GM23248 (cell line): Measurements from ENCODE around the gene CDC37. TPM values are rescaled to one million over a fixed set of nuclear protein-coding genes. Genes with fewer than 3 reads are reported as not detected.
A peak's percentile ranks its signal among the peaks of the same experiment; 100 is the strongest.

Experiments used
- DNase-seq: peaks from one replicate; pipeline ENCODE4 v3.0.0-alpha.2; 2015
- H2AFZ ChIP-seq: fragments of 200-600 bp; sonication (generic); 2 replicates; pipeline ENCODE4 v1.6.1; 2016; ENCODE audit warnings: antibody characterized with exemption
- H3F3A ChIP-seq: fragments of 200-600 bp; sonication (generic); 2 replicates; pipeline ENCODE4 v1.6.1; 2016; ENCODE audit warnings: mild to moderate bottlenecking, antibody characterized with exemption, mixed run types; ENCODE audit not compliant: insufficient read depth
- H3K27ac ChIP-seq: fragments of 200-600 bp; sonication (generic); 2 replicates; pipeline ENCODE4 v1.5.1; 2016; ENCODE audit warnings: mild to moderate bottlenecking
- H3K27me3 ChIP-seq: fragments of 200-600 bp; sonication (generic); replicated peaks from 2 replicates; pipeline ENCODE4 v1.6.1; 2016; ENCODE audit warnings: mild to moderate bottlenecking; ENCODE audit not compliant: insufficient read depth
- H3K36me3 ChIP-seq: fragments of 200-600 bp; sonication (generic); 2 replicates; pipeline ENCODE4 v1.6.1; 2016; ENCODE audit warnings: low read depth, mild to moderate bottlenecking
- H3K4me1 ChIP-seq: fragments of 200-600 bp; sonication (generic); 2 replicates; pipeline ENCODE4 v1.6.1; 2016; ENCODE audit warnings: mild to moderate bottlenecking; ENCODE audit not compliant: insufficient read depth
- H3K4me2 ChIP-seq: fragments of 200-600 bp; sonication (generic); one replicate; pipeline ENCODE4 v1.6.1; 2016; ENCODE audit warnings: mild to moderate bottlenecking; ENCODE audit not compliant: unreplicated experiment
- H3K4me3 ChIP-seq: fragments of 200-600 bp; sonication (generic); 2 replicates; pipeline ENCODE4 v1.5.1; 2016; ENCODE audit warnings: mild to moderate bottlenecking
- H3K79me2 ChIP-seq: fragments of 200-600 bp; sonication (generic); 2 replicates; pipeline ENCODE4 v1.6.1; 2016; ENCODE audit warnings: mild to moderate bottlenecking; ENCODE audit not compliant: insufficient read depth
- H3K9ac ChIP-seq: fragments of 200-600 bp; sonication (generic); 2 replicates; pipeline ENCODE4 v1.6.1; 2016; ENCODE audit warnings: mild to moderate bottlenecking
- H3K9me2 ChIP-seq: fragments of 200-600 bp; sonication (generic); 2 replicates; pipeline ENCODE4 v1.6.1; 2016; ENCODE audit warnings: mixed run types, mild to moderate bottlenecking, moderate library complexity; ENCODE audit not compliant: insufficient read depth
- H3K9me3 ChIP-seq: fragments of 200-600 bp; sonication (generic); one replicate; pipeline ENCODE4 v1.6.1; 2017; ENCODE audit warnings: low read depth
- H4K20me1 ChIP-seq: fragments of 200-600 bp; sonication (generic); 2 replicates; pipeline ENCODE4 v1.6.0; 2016; ENCODE audit not compliant: insufficient read depth
- EZH2 ChIP-seq: fragments of 200-600 bp; sonication (generic); IDR thresholded peaks from 2 replicates; pipeline ENCODE4 v1.6.1; 2018; ENCODE audit warnings: antibody characterized with exemption, mild to moderate bottlenecking; ENCODE audit not compliant: insufficient read depth, poor library complexity, severe bottlenecking
- EZH2phosphoT487 ChIP-seq: fragments of 200-600 bp; sonication (generic); IDR thresholded peaks from 2 replicates; pipeline ENCODE4 v1.6.1; 2018; ENCODE audit warnings: antibody characterized with exemption, moderate library complexity, mild to moderate bottlenecking, low read depth; ENCODE audit not compliant: insufficient read depth
- WGBS, 2 experiments: methylation state at CpG; one replicate each; pipeline ENCODE4 v1.1.6; 2015 to 2017; ENCODE audit warnings: low lambda C conversion rate in 2 of 2, low coverage in 1 of 2; ENCODE audit errors: missing lambda C conversion rate in 2 of 2; 5-methylcytosine and 5-hydroxymethylcytosine counted together
- in situ Hi-C: fragments of 300-500 bp; cut with MboI; formaldehyde crosslinking; loops from 2 replicates; pipeline ENCODE4 v1.15.0; 2020
- polyA plus RNA-seq: library from polyadenylated mRNA; unstranded; fragments of >200 nt; fragmentation: Nextera tagmentation; extraction: Ambion mirVana; gene quantifications from 2 replicates; pipeline ENCODE4 v1.2.1, GENCODE V29; 2016
- total RNA-seq: library from RNA; depleted of rRNA; stranded (reverse); fragments of >200 nt; shearing (Covaris generic); gene quantifications from 2 replicates; pipeline ENCODE4 v1.2.3, GENCODE V29; 2014

Gene CDC37
- total and polyA plus RNA-seq, 2 experiments from 2014 or later = 291 to 301 TPM

- in situ Hi-C loops = no loop called here
- Histone ChIP-seq H3K79me2 (no peaks in the 10 kb centered on the region), H3K27ac (no peak overlapping the region), H3K4me1 (no peaks in the 10 kb centered on the region), H3K9ac (no peak overlapping the region), H3K9me3 (no peaks in the 10 kb centered on the region), H4K20me1 (no peaks in the 10 kb centered on the region), H2AFZ (no peak overlapping the region), H3K27me3 (no peaks in the 10 kb centered on the region), H3K9me2 (no peaks in the 10 kb centered on the region), H3K4me3 (no peak overlapping the region), H3F3A (no peaks in the 10 kb centered on the region), H3K36me3 (peaks cover 10% of the 10 kb centered on the region; the same call in 1 of the 2 replicates), H3K4me2 (no peak overlapping the region)
- TF ChIP-seq EZH2phosphoT487 (no peak), EZH2 (no peak)
- WGBS, 2 experiments = 82% methylated on average over 29 to 32 of the region's 32 CpGs
- DNase-seq = peak; percentile 45
Measured at GRCh38 chr19:10353793-10354391, 49.5 kb downstream of the CDC37 start.

DNA sequence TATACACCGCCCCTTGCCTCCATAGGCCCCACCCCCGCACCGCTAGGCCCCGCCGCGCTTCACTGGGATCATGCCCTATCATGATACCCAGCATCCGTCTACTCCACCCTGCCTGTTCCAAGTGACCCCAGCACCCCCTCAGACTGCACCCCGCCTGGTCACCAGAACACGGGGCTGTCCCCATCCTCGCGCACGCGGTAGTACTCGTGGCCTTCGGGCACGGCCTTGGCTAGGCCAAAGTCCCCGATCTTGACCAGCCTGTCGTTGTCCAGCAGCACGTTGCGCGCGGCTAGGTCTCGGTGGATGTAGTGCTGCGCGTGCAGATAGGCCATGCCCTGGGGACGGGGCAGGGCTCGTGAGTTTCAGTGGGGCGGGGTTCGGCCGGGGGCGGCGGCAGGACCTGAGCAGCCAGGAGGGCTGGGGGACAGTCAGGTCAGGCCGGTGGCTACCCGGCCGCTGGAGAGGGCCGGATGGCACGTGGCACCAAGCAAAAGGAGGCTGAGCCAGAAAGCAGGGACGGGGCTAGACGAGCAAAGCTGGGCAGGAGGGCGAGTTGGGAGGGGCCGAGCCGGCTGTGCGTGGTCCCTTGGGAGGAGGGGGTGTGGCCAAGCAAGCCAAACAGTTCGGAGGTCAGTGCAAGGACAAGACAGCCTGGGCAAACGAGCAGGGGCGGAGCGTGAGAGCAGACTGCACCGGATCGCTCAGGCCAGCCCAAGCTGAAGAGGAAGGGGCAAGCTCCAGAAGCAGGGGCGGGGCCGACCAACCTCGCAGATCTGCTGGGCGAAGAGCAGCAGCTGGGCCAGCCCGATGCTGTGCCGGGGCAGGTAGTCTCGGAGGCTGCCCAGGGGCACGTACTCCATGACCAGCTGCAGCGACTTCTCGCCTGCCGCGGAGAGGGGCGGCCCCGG, 50.3 kb downstream of the CDC37 start:
- Histone ChIP-seq H3K4me3 (no peak overlapping the region), H3K4me2 (no peak overlapping the region), H3K9me2 (no peaks in the 10 kb centered on the region), H3K4me1 (no peaks in the 10 kb centered on the region), H3K27me3 (no peaks in the 10 kb centered on the region), H4K20me1 (no peaks in the 10 kb centered on the region), H3K79me2 (no peaks in the 10 kb centered on the region), H3K9ac (no peak overlapping the region), H3K27ac (no peak overlapping the region), H3K9me3 (no peaks in the 10 kb centered on the region), H2AFZ (no peak overlapping the region), H3K36me3 (peaks cover 10% of the 10 kb centered on the region; the same call in 1 of the 2 replicates), H3F3A (no peaks in the 10 kb centered on the region)
- no peak for DNase-seq
- in situ Hi-C loops = no loop called here
- WGBS, 2 experiments = 87 to 90% methylated on average over 36 to 63 of the region's 63 CpGs
- TF ChIP-seq EZH2 (no peak), EZH2phosphoT487 (no peak)

- in situ Hi-C loops = no loop called here
- H3K36me3 ChIP-seq = no peaks in the 10 kb centered on the region
- no peak overlapping the region for H2AFZ ChIP-seq
- H3K9me3 ChIP-seq = no peaks in the 10 kb centered on the region
- H3K9ac ChIP-seq = no peak overlapping the region
- H3K27me3 ChIP-seq = no peaks in the 10 kb centered on the region
- TF ChIP-seq EZH2phosphoT487 (no peak), EZH2 (no peak)
- peaks cover 4% of the 10 kb centered on the region; the same call in 1 of the 2 replicates for H3F3A ChIP-seq
- H4K20me1 ChIP-seq = no peaks in the 10 kb centered on the region
- no peak overlapping the region for H3K4me3 ChIP-seq
- H3K79me2 ChIP-seq = no peaks in the 10 kb centered on the region
- peak overlapping the region; percentile 26; the same call in 1 of the 2 replicates for H3K27ac ChIP-seq
- WGBS, 2 experiments = 65 to 67% methylated on average over 10 of the region's 10 CpGs
- DNase-seq = peak; percentile 47
- peaks cover 7% of the 10 kb centered on the region; the same call in 1 of the 2 replicates for H3K4me1 ChIP-seq
- H3K9me2 ChIP-seq = no peaks in the 10 kb centered on the region
- H3K4me2 ChIP-seq = no peak overlapping the region
Measured at GRCh38 chr19:10346509-10346908, 56.8 kb downstream of the CDC37 start.

- Histone ChIP-seq H3K9me2 (no peaks in the 10 kb centered on the region), H3K9ac (no peak overlapping the region), H3K9me3 (no peaks in the 10 kb centered on the region), H3F3A (peaks cover 4% of the 10 kb centered on the region; the same call in 1 of the 2 replicates), H4K20me1 (no peaks in the 10 kb centered on the region), H3K27me3 (no peaks in the 10 kb centered on the region), H3K27ac (no peak overlapping the region), H3K4me3 (no peak overlapping the region), H3K79me2 (no peaks in the 10 kb centered on the region), H3K4me1 (peaks cover 7% of the 10 kb centered on the region; the same call in 1 of the 2 replicates), H3K36me3 (no peaks in the 10 kb centered on the region), H2AFZ (no peak overlapping the region), H3K4me2 (no peak overlapping the region)
- WGBS, 2 experiments = 69 to 71% methylated on average over 10 of the region's 10 CpGs
- in situ Hi-C loops = no loop called here
- TF ChIP-seq EZH2 (no peak), EZH2phosphoT487 (no peak)
- DNase-seq = peak; percentile 42
Measured at GRCh38 chr19:10344780-10345179, 58.6 kb downstream of the CDC37 start.
